T47D (cell line): ENCODE measurements around the gene PCDH17.

ENCODE experiments used
- DNase-seq, 2 experiments: peaks; one replicate each; pipeline versions ENCODE4 v3.0.0 to v3.0.0-alpha.2; 2011 to 2012; ENCODE audit warnings: low read depth in 1 of 2, low spot score in 1 of 2
- JUND ChIP-seq: IDR thresholded peaks from 2 replicates; pipeline ENCODE4 v1.6.1; 2012; ENCODE audit warnings: low read depth
- in situ Hi-C: cut with HindIII; loops from 2 replicates; pipeline ENCODE4 v1.10.0; 2016; ENCODE audit warnings: low sequenced_read_pairs, low pct_unique_long_range_greater_than_20kb

The PCDH17 gene

GRCh38 chr13:57724486-57725272 lies 93.1 kb downstream of the PCDH17 start:
- in situ Hi-C loops, result no loop called here
- DNase-seq, result no peak

GRCh38 chr13:57725480-57725879 lies 93.9 kb downstream of the PCDH17 start:
- no peak for DNase-seq
- TF ChIP-seq JUND, result no peak
- in situ Hi-C loops, result no loop called here

More at GRCh38 chr13:57724486-57725272, 93.1 kb downstream of the PCDH17 start:
- no peak for TF ChIP-seq JUND

- no peak for DNase-seq
- no peak for TF ChIP-seq JUND
- in situ Hi-C loops, result no loop called here
Measured at GRCh38 chr13:57726981-57727380, 95.4 kb downstream of the PCDH17 start.

GRCh38 chr13:57734306-57734705 lies 102.8 kb downstream of the PCDH17 start:
- no peak for TF ChIP-seq JUND
- no peak for DNase-seq
- in situ Hi-C loops, result no loop called here

GRCh38 chr13:57739089-57739488 lies 107.5 kb downstream of the PCDH17 start:
- DNase-seq, result no peak
- no peak for TF ChIP-seq JUND
- in situ Hi-C loops, result no loop called here

- in situ Hi-C loops, result no loop called here
- DNase-seq, result no peak
- no peak for TF ChIP-seq JUND
Measured at GRCh38 chr13:57739543-57740190, 108.1 kb downstream of the PCDH17 start.

- DNase-seq, result no peak
- no peak for TF ChIP-seq JUND
- in situ Hi-C loops, result no loop called here
Measured at GRCh38 chr13:57740719-57741118, 109.2 kb downstream of the PCDH17 start.

GRCh38 chr13:57748096-57748495 lies 116.6 kb downstream of the PCDH17 start:
- no peak for TF ChIP-seq JUND
- in situ Hi-C loops, result no loop called here
- no peak for DNase-seq

GRCh38 chr13:57760951-57761350 lies 129.4 kb downstream of the PCDH17 start:
- in situ Hi-C loops, result no loop called here
- no peak for TF ChIP-seq JUND
- DNase-seq, result no peak

GRCh38 chr13:57763689-57764088 lies 132.1 kb downstream of the PCDH17 start:
- in situ Hi-C loops, result no loop called here
- TF ChIP-seq JUND, result no peak
- DNase-seq, result no peak
